B cell (primary cell): ENCODE measurements around the gene FKBP7. TPM values are rescaled to one million over a fixed set of nuclear protein-coding genes. Genes with fewer than 3 reads are reported as not detected.

Experiments
- ATAC-seq: fragments of 200-7000 bp; cut with Tn5 transposase; one replicate; pipeline ENCODE4 v1.10.0; 2021; ENCODE audit warnings: low read depth, mild to moderate bottlenecking, moderate number of reproducible peaks, moderate library complexity
- CTCF ChIA-PET: fragments of 350-600 bp; sonication (Branson Sonifier 250); formaldehyde crosslinking; loops from one replicate; lab custom pipeline; 2021; ENCODE audit warnings: antibody characterized with exemption, inconsistent platforms; lab: Charles Lee
- POLR2A ChIA-PET: fragments of 350-600 bp; sonication (Branson Sonifier 250); formaldehyde crosslinking; loops from one replicate; lab custom pipeline; 2021; ENCODE audit warnings: antibody characterized with exemption; lab: Charles Lee
- DNase-seq: peaks from one replicate; pipeline ENCODE4 v3.0.0; 2013
- H2AFZ ChIP-seq: 2 replicates; pipeline ENCODE4 v1.6.1; 2012; ENCODE audit warnings: mild to moderate bottlenecking, low read depth, low read length; ENCODE audit not compliant: insufficient read depth, poor library complexity, severe bottlenecking
- H3K27ac ChIP-seq, 2 donors: 1 replicate in 1 of 2; 2 replicates in 1 of 2; pipeline ENCODE4 v1.5.1; 2012 to 2013; ENCODE audit warnings: low read length in 2 of 2, mild to moderate bottlenecking in 2 of 2, moderate library complexity in 1 of 2
- H3K27me3 ChIP-seq, 4 experiments: fragments of 200-600 bp in 1 of 4; sonication (generic) in 1 of 4; replicated peaks in 1 of 4; 1 replicate in 2 of 4; 2 replicates in 2 of 4; pipeline versions ENCODE4 v1.6.1 to v1.7.0; 2013 to 2016; ENCODE audit warnings: low read length in 3 of 4, mild to moderate bottlenecking in 2 of 4, mixed read lengths in 1 of 4, moderate library complexity in 1 of 4; ENCODE audit not compliant: insufficient read depth in 4 of 4, control insufficient read depth in 3 of 4; ENCODE audit errors: control extremely low read depth in 1 of 4
- H3K36me3 ChIP-seq, 2 experiments: replicated peaks in 1 of 2; 1 replicate in 1 of 2; 2 replicates in 1 of 2; pipeline versions ENCODE4 v1.6.1 to v1.7.1; 2013; ENCODE audit warnings: low read length in 1 of 2; ENCODE audit not compliant: insufficient read depth in 2 of 2, control insufficient read depth in 1 of 2; ENCODE audit errors: control extremely low read depth in 1 of 2, extremely low read depth in 1 of 2
- H3K4me1 ChIP-seq, 2 donors: fragments of 200-600 bp in 1 of 2; sonication (generic) in 1 of 2; 1 replicate in 1 of 2; 2 replicates in 1 of 2; pipeline versions ENCODE4 v1.5.1 to v1.6.1; 2013 to 2017; ENCODE audit warnings: low read length in 2 of 2; ENCODE audit not compliant: control insufficient read depth in 2 of 2, insufficient read depth in 2 of 2
- H3K4me2 ChIP-seq: replicated peaks from 2 replicates; pipeline ENCODE3; 2012; ENCODE audit warnings: mild to moderate bottlenecking, low read depth, low read length; ENCODE audit not compliant: poor library complexity, severe bottlenecking
- H3K4me3 ChIP-seq, 5 experiments: fragments of 200-600 bp in 1 of 5; sonication (generic) in 1 of 5; 1 replicate in 3 of 5; 2 replicates in 2 of 5; pipeline versions ENCODE4 v1.5.1 to v1.7.0; 2011 to 2016; ENCODE audit warnings: low read length in 4 of 5, mild to moderate bottlenecking in 4 of 5, low read depth in 2 of 5, control low read depth in 1 of 5, moderate library complexity in 1 of 5; ENCODE audit not compliant: insufficient read depth in 1 of 5; ENCODE audit errors: control extremely low read depth in 1 of 5, extremely low read depth in 1 of 5
- H3K79me2 ChIP-seq: fragments of 200-600 bp; sonication (generic); one replicate; pipeline ENCODE4 v1.6.0; 2016; ENCODE audit warnings: low read length; ENCODE audit not compliant: control insufficient read depth, insufficient read depth
- H3K9ac ChIP-seq: fragments of 200-600 bp; sonication (generic); 2 replicates; pipeline ENCODE4 v1.6.1; 2017; ENCODE audit warnings: mild to moderate bottlenecking, low read length, moderate library complexity
- H3K9me3 ChIP-seq, 3 donors: one replicate each; pipeline versions ENCODE4 v1.6.1 to v1.7.1; 2013; ENCODE audit warnings: low read length in 2 of 3; ENCODE audit not compliant: control insufficient read depth in 2 of 3, insufficient read depth in 1 of 3; ENCODE audit errors: control extremely low read depth in 1 of 3
- H4K20me1 ChIP-seq: 2 replicates; pipeline ENCODE4 v1.6.0; 2012; ENCODE audit warnings: mild to moderate bottlenecking, low read length; ENCODE audit not compliant: insufficient read depth, control insufficient read depth, poor library complexity, severe bottlenecking
- H3K27ac Mint-ChIP-seq: one replicate; pipeline ENCODE4 v1.8.0; 2021; ENCODE audit warnings: mixed read lengths
- H3K27me3 Mint-ChIP-seq: one replicate; pipeline ENCODE4 v1.8.0; 2021; ENCODE audit warnings: mixed read lengths
- H3K4me1 Mint-ChIP-seq: one replicate; pipeline ENCODE4 v1.8.0; 2021; ENCODE audit warnings: mixed read lengths
- H3K4me3 Mint-ChIP-seq: one replicate; pipeline ENCODE4 v1.8.0; 2021; ENCODE audit warnings: mixed read lengths
- H3K9me3 Mint-ChIP-seq: one replicate; pipeline ENCODE4 v1.8.0; 2022; ENCODE audit warnings: mixed read lengths; ENCODE audit not compliant: insufficient read depth
- EZH2 ChIP-seq: IDR thresholded peaks from 2 replicates; pipeline ENCODE4 v1.6.1; 2012; ENCODE audit warnings: borderline replicate concordance, low read depth, mild to moderate bottlenecking, moderate library complexity, low read length; ENCODE audit not compliant: insufficient read depth, poor library complexity, severe bottlenecking
- WGBS: methylation state at CpG from one replicate; pipeline ENCODE4 v1.1.5; 2013; ENCODE audit warnings: missing lambda C conversion rate; ENCODE audit not compliant: insufficient coverage; 5-methylcytosine and 5-hydroxymethylcytosine counted together
- intact Hi-C: fragments of 100-400 bp; cut with micrococcal nuclease; formaldehyde crosslinking; loops from one replicate; pipeline ENCODE4 v1.10.0; 2022
- polyA plus RNA-seq: library from polyadenylated mRNA; depleted of rRNA; stranded (reverse); fragments of >200 nt; gene quantifications from 2 replicates; pipeline ENCODE4 v1.2.3, GENCODE V29; 2012
- total RNA-seq, 2 donors: library from RNA; stranded (reverse); fragments of 120-200 nt in 1 of 2; gene quantifications; 1 replicate in 1 of 2; 2 replicates in 1 of 2; pipeline versions ENCODE4 v1.2.3 to v1.2.4, GENCODE V29; 2013 to 2022
- TF ChIP-seq, protein P1 (sequence below): fragments of 200-600 bp; IDR thresholded peaks from one replicate; pipeline ENCODE4 v1.8.0; 2022; ENCODE audit warnings: antibody characterized with exemption, mild to moderate bottlenecking

Gene FKBP7
- total and polyA plus RNA-seq, 2 donors (not counting 1 experiment from before 2014, with no cell fraction given) = 0.39 to 0.97 TPM

DNA sequence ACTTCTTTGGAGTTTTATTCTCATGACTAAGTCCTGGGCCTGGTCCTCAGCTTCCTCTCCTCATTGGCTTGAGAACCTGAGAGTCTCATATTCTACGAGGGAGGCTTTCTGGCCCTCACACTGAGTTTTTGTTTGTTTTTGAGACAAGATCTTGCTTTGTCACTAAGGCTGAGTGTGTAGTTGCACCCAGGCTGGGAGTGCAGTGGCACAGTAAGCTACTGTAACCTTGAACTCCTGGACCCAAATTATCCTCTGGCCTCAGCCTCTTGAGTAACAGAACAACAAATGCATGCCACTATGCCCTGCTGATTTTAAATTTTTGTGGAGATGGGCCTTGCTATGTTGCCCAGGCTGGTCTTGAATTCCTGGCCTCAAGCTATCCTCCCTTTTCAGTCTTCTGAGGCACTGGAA lies 50.0 kb downstream of the FKBP7 start:
- no peaks in the 10 kb centered on the region for H3K27me3 ChIP-seq
- H3K9me3 Mint-ChIP-seq = peaks cover 8% of the 10 kb centered on the region
- H3K4me2 ChIP-seq = no peak overlapping the region
- no peak overlapping the region for H3K9ac ChIP-seq
- no peak overlapping the region for H3K4me3 Mint-ChIP-seq
- ChIA-PET CTCF (interaction anchor here (0.8 to 7.5 kb wide), 2 partner anchors 14 to 34 kb away, joined by 3 to 37 read pairs; no protein-coding TSS in a partner anchor), POLR2A (no interaction called here)
- H3K27me3 Mint-ChIP-seq = no peaks in the 10 kb centered on the region
- no peak for ATAC-seq
- WGBS = no CpG with 5 or more reads among the region's 1 CpG
- no peaks in the 10 kb centered on the region for H3K4me1 Mint-ChIP-seq
- H2AFZ ChIP-seq = no peak overlapping the region
- H3K27ac Mint-ChIP-seq = no peak overlapping the region
- peaks cover 0 to 49% of the 10 kb centered on the region in 2 experiments for H3K36me3 ChIP-seq
- no peak for TF ChIP-seq EZH2
- TF ChIP-seq, protein P1, sequence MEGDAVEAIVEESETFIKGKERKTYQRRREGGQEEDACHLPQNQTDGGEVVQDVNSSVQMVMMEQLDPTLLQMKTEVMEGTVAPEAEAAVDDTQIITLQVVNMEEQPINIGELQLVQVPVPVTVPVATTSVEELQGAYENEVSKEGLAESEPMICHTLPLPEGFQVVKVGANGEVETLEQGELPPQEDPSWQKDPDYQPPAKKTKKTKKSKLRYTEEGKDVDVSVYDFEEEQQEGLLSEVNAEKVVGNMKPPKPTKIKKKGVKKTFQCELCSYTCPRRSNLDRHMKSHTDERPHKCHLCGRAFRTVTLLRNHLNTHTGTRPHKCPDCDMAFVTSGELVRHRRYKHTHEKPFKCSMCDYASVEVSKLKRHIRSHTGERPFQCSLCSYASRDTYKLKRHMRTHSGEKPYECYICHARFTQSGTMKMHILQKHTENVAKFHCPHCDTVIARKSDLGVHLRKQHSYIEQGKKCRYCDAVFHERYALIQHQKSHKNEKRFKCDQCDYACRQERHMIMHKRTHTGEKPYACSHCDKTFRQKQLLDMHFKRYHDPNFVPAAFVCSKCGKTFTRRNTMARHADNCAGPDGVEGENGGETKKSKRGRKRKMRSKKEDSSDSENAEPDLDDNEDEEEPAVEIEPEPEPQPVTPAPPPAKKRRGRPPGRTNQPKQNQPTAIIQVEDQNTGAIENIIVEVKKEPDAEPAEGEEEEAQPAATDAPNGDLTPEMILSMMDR = no peak
- H3K4me1 ChIP-seq = no peaks in the 10 kb centered on the region
- H3K79me2 ChIP-seq = no peaks in the 10 kb centered on the region
- H4K20me1 ChIP-seq = no peaks in the 10 kb centered on the region
- no peak overlapping the region for H3K27ac ChIP-seq
- H3K9me3 ChIP-seq = peaks cover 2 to 3% (median 2%) of the 10 kb centered on the region in 3 donors
- no peak overlapping the region for H3K4me3 ChIP-seq
- DNase-seq = no peak
- intact Hi-C loops = no loop called here

DNA sequence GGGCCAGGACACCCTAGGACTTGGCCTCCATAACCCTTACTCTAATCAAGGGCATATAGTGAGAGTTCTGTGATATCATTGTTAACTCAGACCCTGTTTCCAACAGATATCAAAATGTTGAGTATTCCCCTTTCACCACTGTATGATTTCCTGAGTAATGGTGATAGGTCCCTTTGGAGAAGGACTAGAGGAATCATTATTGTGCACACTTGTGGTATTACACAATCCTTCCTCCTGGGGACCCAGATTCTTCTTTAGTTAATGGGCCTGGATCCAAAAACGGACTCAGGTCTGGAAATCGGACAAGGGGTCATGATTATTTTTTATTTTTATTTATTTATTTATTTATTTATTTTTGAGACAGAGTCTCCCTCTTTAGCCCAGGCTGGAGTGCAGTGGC lies 50.9 kb downstream of the FKBP7 start:
- H3K4me1 Mint-ChIP-seq = no peaks in the 10 kb centered on the region
- POLR2A ChIA-PET = interaction anchor here (1.0 kb wide), 1 partner anchor 9 kb away, joined by 4 read pairs; no protein-coding TSS in a partner anchor
- no peaks in the 10 kb centered on the region for H3K27me3 Mint-ChIP-seq
- H3K4me3 ChIP-seq = no peak overlapping the region
- no peaks in the 10 kb centered on the region for H3K27me3 ChIP-seq
- peaks cover 8% of the 10 kb centered on the region for H3K9me3 Mint-ChIP-seq
- peaks cover 2 to 3% (median 2%) of the 10 kb centered on the region in 3 donors for H3K9me3 ChIP-seq
- no peak overlapping the region for H3K4me2 ChIP-seq
- no peak for DNase-seq
- no peak for ATAC-seq
- H3K27ac Mint-ChIP-seq = no peak overlapping the region
- TF ChIP-seq, protein P1 = no peak
- TF ChIP-seq EZH2 = no peak
- H2AFZ ChIP-seq = no peak overlapping the region
- intact Hi-C loops = no loop called here
- WGBS = no CpG with 5 or more reads among the region's 2 CpGs
- no peaks in the 10 kb centered on the region for H4K20me1 ChIP-seq
- H3K4me3 Mint-ChIP-seq = no peak overlapping the region
- H3K36me3 ChIP-seq = peaks cover 0 to 41% of the 10 kb centered on the region in 2 experiments
- no peak overlapping the region for H3K27ac ChIP-seq
- H3K9ac ChIP-seq = no peak overlapping the region
- CTCF ChIA-PET = interaction anchor here (0.5 to 7.5 kb wide), 2 partner anchors 13 to 1217 kb away, joined by 3 to 37 read pairs; no protein-coding TSS in a partner anchor
- H3K4me1 ChIP-seq = no peaks in the 10 kb centered on the region
- H3K79me2 ChIP-seq = no peaks in the 10 kb centered on the region
